ENCODE measurements around the gene ATG4A.

Gene ATG4A, protein sequence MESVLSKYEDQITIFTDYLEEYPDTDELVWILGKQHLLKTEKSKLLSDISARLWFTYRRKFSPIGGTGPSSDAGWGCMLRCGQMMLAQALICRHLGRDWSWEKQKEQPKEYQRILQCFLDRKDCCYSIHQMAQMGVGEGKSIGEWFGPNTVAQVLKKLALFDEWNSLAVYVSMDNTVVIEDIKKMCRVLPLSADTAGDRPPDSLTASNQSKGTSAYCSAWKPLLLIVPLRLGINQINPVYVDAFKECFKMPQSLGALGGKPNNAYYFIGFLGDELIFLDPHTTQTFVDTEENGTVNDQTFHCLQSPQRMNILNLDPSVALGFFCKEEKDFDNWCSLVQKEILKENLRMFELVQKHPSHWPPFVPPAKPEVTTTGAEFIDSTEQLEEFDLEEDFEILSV

DNA sequence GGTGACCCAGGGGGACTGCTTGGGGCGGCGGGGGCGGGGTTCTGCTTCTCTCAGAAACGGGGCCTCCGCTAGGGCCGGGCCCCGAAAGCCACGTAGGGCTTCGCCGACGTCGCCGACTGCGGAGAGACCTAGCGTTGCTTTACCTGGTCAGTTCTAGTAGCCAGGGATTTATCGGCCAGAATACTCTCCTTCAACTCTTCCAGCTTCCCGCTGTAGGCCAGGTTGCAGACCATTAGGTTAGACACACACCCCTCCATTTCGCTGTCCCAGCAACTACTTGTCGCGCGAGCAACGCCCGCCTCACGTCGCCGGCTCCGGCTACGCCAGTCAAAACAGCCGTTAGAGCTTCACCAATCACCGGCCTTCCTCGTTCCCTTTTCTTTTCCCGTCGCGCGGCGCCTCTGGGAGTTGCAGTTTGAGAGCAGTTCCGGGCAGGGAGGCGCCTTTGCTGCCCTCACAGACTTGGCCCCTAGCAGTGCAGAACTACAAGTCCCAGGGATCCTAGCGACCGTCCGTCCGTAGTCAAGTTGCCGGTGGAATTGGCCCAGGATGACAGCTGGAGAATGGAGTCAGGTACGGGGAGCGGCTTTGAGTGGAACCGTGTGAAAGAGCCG, at the start of gene ATG4A, which contains the start of gene PSMD10:
Gene ATG4A, plus strand, starts transcription at position 515 of the 614 bp plus-strand sequence. Its CDS starts 49 bp downstream, at position 564.
Gene PSMD10, minus strand, starts transcription at position 279 of the 614 bp plus-strand sequence. Its CDS starts 22 bp downstream, at position 257.
- DNase-seq = peak; percentile 78 to 89 (median 84)

DNA sequence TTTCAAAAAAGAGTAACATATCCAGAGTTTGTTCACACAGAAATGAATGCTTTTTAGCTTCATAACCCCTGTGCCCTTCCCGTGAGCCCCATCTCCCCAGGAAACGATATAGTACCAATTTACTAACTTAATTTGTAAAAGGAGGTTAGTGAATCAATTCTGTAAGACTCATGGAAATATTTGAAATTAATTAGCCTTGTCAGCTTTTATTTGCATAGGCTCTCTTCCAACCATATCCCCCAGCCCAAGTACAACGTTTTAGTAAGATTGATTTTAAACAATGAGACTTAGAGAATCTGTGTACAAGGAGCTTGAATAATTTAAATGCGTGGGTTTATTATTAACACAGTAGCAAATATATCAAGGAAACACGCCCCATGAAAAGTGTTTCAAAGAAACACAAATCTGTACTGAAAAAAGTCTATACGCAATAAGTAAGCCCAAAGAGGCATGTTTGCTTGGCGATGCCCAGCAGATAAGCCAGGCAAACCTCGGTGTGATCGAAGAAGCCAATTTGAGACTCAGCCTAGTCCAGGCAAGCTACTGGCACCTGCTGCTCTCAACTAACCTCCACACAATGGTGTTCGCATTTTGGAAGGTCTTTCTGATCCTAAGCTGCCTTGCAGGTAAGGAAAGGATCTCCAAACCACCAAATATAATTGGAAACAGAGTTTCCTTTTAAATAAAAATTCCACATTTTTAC, 46.9 kb upstream of the ATG4A start, which contains the start of gene VSIG1:
Gene VSIG1, plus strand, starts transcription at position 512 of the 703 bp plus-strand sequence. Its CDS starts 66 bp downstream, at position 578.
- no peak for DNase-seq

DNA sequence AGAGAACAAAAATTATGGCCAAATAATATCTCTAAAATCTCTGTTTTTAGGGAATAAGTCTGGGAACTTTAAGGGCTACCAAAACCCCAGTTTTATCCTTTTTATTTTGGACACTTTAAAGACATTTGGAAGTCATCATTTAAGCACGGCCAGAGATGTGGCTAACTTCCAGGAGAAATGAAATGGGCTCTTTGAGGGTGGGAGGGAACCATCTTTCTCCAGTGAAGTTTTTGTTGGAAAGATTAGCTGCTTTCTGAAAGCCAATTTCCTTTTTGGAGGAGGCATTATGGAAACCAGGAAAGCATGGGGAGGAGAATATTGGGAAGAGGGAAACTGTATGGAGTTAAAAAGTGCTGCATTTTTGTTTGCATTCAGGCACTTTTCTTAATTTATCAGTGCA, 41.9 kb upstream of the ATG4A start:
- DNase-seq = no peak

DNA sequence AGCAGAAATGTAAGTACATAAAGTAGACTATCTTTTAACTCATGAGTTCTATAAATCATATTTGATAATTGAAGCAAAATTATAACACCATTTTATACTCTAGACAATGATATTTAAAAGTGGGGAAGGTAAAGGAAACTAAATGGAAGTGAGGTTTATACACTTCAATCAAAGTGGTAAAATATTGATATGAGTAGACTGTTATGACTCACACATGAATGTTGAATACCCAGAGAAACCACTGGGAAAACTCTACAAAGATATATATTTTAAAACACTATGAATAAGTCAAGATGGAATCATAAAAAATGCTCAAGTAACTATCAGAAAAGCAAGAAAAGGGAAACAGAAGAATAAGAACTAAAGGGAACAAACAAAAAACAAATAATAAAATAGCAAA, 38.4 kb upstream of the ATG4A start:
- no peak for DNase-seq

DNA sequence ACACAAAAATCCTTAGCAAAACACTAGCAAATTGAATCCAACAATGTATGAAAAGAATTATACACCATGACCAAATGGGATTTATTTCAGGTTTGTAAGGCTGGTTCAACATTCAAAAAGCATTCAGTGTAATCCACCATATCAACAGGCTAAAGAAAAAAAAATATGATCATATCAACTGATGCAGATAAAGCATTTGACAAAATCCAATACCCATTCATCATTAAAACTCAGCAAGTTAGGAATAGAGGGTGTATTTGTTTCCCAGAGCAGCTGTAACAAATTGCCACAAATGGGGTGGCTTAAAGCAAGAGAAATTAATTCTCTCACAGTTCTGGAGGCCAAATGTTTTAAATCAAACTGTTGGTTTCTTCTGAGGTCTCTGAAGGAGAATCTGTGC, 36.0 kb upstream of the ATG4A start:
- DNase-seq = no peak

DNA sequence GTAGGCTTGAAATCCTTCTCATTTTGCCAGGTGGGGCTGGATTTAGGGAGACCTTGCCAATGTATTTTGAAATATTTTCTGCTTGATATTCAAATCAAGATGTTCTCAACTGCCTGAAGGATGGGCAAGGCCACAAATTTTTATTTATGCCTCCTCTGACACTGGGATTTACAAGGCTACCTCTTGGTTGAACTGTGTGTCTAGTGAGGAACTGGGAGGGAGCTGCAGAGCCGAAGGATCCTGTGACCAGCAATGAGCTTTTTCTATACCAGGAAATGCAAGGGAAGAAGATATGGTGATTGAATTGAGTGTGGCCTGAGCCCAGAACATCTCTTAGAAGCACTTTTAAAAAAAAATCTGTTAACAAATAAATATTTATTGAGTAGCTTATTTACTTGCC, 31.8 kb upstream of the ATG4A start:
- DNase-seq = no peak

DNA sequence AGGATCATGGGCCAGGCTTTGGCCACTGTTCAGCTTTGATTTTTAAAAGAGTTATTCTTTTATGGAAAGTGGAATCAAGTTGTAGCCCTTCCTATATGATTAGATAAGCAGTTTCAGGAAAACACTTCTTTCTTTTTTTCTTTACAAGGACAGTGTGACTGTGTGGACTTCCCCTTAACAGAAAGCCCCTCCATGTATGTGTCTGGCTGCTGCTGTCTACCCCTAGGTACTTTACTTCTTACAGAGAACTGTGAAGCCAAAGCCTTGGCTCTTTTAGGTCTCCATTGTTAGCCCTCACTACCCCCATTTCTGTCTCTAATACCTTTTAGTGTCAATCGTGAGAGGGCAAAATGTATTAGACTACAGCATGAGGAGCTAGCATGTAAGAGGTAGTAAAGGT, 27.6 kb upstream of the ATG4A start:
- DNase-seq = no peak

DNA sequence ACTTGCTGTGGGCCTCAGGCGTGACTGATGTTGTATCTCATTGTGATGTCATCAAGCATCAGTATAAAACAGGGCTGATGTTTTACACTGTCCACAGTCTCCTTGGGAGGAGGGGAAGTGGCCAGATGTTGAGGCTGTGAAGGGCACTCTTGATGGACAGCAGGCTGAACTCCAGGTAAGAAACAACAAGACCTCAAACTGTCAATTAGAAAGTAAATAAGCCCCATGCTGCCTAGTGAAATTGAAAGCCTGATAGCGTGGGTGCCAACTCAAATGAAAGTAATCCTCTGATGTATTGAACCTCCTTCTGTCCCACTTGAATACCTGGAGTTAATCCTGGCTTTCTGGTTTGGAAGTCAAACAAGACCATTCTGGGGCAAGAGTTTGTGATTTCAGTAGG, 27.0 kb upstream of the ATG4A start:
- DNase-seq = no peak

DNA sequence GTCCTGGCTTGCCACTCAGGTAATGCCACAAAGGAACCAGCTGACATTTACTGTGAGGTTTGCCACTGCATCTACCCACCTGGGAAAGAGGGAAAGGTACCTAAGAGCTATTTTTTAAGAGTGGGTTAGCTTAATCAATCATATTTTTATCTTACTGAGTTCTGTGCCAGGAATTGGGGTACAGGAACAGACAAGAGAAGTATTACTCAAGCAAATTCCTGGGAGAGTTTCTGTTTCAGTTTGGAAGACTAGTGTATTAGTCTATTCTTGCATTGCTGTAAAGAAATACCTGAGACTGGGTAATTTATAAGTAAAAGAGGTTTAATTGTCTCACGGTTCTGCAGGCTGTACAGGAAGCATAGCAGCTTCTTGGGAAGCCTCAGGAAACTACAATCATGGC, 23.5 kb upstream of the ATG4A start:
- DNase-seq = no peak

DNA sequence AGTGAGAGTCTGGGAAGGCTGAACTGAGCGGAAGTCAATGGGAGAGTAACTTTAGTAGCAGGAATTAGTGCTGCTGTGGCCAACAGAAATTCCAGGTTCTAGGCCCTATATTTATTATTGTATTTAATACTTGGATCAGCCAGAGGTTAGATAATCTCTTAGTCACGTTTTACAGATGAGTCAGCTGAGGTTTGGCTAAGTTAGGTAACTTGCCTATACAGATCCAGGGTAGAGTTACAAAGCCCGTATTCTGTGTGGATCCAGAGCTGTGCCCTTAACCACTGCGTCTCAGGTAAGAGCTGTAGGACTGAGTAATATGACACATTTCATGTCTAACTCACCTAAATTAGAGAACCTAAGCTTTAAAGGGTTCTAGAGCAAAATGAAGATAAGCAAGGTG, 20.7 kb upstream of the ATG4A start:
- DNase-seq = no peak

DNA sequence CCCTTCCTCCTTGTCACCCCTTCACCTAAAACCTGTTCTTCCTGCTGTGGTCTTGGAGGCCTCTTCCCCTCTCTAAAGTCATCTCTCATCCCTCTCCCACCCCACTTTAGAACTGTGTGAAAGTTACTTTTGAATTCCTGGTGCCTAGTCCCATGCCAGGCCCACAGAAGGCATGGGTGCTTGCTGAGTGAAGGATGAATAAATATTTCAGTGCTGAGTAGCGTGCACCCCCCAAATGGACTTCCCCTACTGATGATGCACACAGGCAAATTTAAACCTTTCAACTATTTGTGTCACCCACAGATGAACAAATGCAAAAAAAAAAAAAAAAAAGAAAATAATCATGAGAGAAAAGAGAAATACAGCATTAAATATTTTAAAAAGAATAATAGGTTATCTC, 20.0 kb upstream of the ATG4A start:
- no peak for DNase-seq

DNA sequence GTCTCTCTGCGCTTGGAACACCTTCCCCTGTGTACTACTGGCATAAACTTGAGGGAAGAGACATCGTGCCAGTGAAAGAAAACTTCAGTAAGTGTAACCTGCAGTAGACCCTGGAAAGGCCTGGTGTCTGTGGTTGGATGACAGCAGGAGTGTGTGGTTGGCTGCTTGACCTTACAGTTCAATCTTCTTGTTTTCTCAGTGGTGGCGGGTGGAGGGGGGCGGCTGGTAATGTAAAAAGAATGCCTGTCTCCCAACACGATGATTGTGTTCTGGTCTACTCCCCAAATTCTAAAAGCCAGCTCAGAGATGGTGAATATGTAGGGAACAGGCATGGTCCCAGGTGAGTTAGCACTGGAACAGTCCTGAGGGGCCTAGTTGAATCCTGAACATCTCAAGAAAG, 18.8 kb upstream of the ATG4A start:
- DNase-seq = no peak

DNA sequence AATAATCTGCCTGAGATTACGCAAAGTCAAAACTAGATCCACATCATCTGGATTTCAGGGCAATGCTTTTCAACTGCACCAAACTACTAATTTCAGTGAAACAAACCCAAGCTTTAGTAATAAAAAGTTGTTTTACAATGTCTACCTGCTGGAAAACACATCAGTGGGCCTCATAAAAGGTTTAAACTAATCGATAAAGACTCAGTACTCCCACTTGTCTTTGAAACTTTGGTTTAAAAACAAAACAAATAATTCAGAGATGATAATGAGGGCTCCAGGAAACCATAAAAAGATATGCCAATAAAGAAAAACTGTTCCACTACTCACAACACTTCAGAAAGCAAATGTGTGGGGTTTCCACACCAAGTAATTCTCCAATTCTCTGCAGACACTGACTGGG, 10.5 kb upstream of the ATG4A start:
- DNase-seq = no peak

DNA sequence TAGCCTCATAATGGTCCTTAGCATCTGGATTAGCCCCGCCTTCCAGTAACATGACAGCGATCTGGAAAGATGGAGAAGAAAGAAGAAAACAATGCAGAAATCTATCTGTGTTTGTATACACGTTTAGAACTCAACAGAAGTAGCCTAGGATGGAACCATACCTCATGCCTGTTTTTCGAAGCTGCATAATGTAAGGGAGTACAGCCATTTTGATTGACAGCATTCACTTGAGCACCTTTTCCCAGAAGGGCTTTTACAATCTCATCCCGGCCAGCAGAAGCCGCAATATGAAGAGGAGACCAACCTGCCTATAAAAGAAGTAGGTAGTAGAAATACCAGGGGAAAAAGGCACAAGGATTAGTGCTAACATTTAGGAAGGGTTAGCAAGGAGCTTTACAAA, 3.8 kb upstream of the ATG4A start:
- DNase-seq = no peak

DNA sequence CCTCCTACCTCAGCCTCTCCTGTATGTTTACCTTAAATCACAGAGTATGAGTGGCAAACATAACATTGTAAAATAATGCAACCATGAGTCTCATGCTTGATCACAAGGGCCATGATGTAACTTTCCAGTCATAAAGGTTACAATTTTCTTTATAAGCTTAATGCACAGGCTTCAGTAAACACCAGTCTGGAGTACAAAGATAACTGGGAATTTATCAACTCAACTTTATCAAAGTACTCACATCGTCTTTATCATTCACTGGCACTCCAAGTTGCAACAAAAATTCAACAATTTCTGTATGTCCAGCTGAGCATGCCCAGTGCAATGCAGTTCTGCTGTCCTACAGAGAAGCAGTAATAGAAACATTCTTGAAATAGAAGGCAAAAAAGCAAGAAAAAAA, 3.1 kb upstream of the ATG4A start:
- DNase-seq = no peak

DNA sequence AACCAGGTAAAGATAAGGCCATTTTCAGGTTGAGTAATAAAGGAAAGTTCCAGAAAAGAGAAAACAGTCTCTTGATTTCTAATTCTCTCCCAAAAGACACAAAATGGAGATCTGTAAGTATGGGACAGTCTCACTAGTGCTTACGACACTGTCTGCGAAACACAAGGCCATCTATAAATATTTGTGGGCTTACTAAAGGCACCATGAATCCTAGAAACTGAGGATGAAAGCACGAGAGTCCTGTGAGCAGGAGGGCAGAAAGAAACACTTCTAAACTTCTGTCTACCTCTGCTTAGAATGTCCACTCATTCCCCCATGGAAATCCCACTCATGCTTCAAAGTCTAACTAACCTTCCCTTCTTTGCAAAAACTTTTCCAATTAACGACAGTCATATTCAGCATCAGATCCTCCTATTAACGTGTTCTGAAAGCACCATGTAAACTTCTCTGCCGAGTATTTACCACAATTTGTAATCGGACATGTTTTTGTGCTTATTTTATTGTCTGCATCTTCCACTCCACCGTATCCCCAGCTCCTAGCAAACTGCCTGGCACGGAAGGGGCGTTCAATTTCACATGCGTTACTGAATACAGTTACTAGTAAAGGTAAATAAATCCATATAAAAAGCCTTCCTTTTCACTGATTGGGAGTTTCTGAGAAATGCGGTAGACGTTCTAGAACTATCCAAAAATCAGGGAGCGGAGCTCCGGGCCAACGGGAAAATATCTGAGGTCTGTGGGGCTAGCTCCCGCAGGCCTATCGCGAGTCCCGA, 901 bp upstream of the ATG4A start:
- DNase-seq = no peak

DNA sequence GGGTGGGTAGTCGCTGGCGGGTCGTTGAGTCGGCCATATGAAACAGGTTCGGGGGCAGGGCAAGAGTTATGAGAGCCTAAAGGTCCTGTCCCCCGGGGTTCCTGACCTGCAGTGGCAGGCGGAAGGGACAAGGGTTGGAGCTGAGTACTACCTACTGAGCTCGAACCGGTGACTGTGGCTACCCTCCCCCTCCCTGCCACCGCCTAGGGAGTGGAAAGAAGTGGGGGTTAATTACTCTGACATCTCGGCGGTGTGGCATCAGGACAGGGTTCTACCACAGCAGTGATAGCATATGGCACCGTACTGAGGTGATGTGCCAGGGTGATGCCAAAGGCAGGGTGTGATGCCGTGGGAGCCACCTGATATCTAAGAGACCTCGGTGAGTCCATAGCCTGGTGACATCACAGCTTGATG, 307 bp downstream of the ATG4A start:
- peak in 1 of 6 experiments; percentile 13 for DNase-seq

DNA sequence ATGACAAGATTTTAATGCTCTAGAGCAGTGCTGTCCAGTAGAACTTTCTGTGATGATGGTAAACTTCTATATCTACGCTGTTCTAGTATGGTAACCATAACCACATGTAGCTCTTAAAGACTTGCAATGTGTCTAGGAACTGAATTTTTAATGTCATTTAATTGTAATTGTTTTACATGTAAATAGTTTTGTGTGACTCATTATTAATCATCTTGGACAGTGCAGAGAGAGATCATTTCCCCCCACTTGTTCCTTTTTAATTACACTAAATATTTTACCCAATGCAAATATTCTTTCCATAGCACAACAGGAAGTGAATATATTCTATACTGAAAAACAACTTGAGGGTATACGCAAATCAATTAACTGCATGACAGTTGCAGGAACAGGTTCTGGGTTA, 5.8 kb downstream of the ATG4A start:
- no peak for DNase-seq

DNA sequence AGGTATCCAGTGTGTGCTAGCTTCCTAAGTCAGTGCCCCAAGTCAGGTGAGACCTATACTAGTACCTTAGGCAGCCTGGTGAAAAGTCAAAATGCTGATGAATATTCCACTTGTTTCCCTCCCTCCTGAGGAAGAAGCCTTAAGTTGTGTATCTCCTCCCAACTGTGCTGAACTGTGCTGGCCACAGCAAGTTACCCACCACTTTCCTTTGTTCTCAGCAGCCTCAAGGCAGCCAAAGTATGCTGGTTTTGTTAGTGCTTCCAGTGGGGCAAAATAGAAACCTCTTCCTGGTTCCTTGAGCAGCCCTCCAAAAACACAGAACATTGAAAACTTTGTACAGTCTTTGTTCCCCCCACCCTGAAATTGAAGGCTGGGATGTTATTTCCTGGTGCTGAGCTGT, 13.9 kb downstream of the ATG4A start:
- no peak for DNase-seq

DNA sequence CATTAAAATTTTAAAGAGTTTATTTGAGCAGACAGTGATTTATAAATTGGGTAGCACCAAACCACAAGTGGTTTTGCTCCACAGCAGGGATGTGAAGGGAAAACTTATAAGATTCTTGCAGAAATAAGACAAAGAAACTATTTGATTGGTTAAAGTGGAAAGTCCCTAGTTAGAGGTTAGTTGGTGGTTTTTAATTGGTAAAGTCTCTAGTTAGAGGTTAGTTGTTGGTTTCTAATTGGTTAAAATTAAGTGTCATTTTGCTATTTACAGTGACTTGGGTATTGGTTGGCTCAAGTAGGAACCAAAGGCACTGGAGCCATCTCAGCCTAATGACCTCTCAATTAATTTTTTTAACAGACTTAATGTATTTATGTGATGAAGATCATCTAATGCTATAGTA, 23.0 kb downstream of the ATG4A start:
- DNase-seq = no peak

DNA sequence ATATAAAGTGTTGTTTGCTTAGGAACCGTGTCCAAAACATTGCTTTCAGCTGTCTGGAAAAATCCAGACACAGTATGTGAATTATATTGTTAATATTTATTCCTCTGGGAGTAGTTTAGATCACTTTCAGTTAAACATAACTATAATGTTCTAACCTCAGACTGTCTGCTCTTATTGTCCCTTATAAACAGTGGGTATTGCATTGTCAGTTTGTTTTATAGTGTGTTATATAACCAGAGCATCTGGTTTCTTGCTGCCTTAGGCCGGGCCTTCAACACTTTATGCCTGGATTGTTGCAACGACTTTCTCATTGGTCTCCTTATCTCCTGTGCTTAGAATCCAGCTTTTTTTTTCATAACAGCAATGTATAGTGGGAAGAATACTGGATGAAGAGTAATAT, 26.4 kb downstream of the ATG4A start:
- DNase-seq = no peak

DNA sequence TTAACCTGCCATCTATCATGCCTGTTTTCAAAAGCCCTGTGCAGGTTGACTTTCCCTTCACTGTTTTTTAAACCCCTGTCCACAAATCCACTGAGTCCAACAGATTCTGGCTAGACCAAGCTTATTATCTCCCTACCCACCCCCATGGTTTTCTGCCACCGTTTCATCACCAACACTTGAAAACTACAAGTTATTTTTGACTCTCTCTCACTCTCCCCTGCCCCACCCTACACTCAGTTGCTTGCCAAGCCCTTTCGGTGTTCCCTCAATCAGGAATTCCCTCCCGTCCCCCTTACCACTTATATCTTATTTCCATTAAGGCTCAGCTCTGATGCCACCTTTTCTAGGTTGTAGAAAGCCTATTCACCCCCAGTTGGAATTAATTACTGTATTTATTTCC, 29.7 kb downstream of the ATG4A start:
- DNase-seq = no peak

DNA sequence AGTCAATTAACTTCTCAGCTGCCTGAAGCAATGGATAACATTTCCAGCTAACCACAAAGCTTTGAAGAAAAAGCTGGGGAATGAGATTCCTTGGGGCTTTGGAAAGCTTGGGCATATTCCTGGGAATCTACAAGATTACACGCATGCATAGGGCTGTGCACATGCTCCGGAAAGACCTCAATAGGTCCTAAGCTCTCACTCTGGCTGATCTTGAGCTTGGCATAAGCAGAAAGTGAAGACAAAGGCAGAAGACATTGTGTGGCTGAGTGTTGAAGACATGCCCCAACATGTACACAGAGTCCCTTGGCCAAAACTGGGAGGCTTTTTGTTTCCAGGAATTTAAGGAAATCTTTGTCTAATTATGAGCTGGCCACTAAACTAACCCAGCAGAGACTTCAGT, 31.2 kb downstream of the ATG4A start:
- no peak for DNase-seq
